ENCODE results near the gene TMIE.

Gene TMIE

GRCh38 chr3:46709157-46709654 is 8.0 kb downstream of the TMIE start:
- no peak for DNase-seq (ENCODE audit: low read depth)

GRCh38 chr3:46709721-46710120 is 8.5 kb downstream of the TMIE start:
- no peak for DNase-seq (ENCODE audit: low read depth)

GRCh38 chr3:46710229-46710628 is 9.0 kb downstream of the TMIE start:
- DNase-seq (ENCODE audit: low read depth): no peak

DNA sequence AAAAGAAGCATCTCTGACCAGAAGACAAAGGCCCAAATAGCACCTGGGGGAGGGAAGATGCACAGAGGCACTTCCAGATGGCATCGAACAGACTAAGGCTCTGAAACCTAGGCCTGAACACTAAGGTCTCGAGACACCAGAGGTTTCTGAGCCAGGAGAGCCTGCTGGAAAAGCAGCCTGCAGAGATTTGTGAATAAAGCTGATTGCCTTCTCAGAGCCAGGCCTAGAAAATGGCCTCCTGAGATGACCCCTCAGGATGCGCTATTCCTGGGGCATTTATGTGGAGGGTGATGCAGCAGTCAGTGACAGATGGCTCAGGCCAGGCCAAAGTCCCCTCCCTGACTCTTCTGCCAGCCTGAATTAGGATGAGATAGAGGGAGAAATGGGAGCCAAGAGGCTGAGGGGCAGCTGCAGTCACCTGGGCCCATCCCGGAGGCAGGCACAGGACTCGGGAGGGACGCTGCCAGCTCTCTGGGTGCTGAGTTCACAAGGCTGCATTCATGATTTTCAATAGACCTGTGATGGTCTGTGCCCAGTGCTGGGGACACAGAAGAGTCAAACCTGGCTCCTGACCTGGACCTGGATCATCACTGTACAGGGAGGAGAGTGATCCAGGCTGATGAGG is 9.6 kb downstream of the TMIE start:
- DNase-seq (ENCODE audit: low read depth): no peak

DNA sequence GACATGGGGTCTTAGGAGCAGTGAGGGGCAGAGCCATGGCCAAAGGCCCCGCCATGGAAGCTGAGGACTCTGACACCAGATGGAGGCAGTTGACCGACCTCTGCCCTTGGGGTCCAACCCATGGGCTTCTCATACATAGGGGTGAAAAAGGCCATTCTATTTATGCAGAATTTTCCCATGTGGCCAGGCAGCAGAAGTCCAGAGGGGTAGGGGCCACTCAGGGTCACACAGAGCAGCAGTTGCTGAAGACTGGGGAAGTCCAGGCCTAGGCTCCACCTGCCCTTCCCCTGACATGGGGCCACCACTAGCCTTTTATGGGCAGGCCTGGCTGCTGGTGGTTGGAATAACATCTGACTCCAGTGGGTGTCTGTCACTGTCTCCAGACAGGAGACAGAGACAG is 10.1 kb downstream of the TMIE start:
- no peak for DNase-seq (ENCODE audit: low read depth)

GRCh38 chr3:46711760-46712159 is 10.6 kb downstream of the TMIE start:
- DNase-seq (ENCODE audit: low read depth): no peak

GRCh38 chr3:46712191-46713049 is 11.2 kb downstream of the TMIE start:
- no peak for DNase-seq (ENCODE audit: low read depth)

DNA sequence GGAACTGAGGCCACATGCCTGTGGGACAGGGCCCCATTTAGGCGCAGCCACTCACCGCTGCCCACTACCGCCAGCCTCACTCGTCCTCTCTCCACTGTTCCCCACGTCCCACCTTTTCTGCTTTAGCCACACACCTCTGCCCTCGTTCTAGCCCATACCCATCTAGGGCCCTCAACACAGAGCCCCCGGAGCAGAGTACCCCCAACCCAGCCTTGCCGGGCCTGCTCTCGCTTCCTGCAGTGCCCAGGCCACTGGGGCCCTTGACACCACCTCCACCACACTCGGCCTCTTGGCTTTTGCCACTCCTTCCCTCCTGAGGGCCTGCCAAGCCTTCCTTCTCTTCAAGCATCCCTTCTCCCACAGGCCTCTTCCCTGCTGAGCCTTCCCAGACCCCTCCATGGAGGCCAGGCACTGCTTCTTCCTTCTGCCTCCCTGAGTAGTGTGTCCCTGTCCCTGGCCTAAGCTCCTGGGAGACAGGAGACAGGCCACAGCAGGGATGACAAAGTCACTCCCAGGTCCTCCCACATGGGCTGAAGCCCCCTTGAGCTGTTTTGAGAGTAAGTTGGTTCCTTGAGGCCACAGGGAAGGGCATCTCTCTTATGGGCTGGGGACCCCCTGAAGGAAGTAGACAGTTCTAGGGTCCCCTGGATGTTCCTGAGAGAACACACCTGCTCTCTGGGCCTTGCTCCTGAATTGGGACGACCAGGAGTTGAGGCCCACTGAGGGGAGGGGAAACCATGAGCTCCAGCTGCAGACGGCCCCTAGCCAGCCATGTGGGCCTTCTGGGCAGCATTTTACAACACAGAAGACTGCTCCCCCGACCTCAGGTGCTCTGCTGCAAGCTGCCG is 12.1 kb downstream of the TMIE start:
- no peak for DNase-seq (ENCODE audit: low read depth)

DNA sequence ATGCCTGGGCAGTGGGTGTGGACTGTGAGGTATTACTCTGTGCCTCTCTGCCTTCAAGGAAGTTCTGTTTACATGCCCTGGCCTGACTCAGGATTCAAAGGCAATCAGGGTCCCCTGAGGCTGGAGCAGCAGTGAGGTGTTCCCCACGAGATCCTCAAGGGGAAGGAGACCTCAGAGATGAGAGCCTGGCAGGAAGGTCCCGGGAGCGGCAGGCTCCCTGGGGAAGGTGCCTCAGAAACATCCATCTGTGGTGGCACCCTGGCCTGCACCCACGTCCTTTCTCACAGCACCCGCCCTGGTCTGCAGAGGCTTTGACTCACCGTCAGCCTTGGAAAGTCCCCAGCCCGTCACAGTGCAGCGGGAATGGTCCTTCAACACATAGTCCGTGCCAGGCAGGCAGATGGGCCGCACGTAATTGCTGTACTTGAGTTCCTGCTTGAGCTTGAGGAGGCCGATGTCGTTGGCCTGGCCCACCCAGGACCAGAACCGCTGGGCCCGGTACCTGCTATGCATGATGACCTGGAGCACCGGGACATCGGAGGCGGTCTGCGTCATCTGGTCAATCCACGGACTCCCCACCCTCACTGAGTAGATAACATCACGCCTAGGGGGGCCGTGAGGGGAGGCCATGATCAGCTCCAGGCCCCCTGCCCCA is 12.8 kb downstream of the TMIE start:
- DNase-seq (ENCODE audit: low read depth): no peak

- DNase-seq (ENCODE audit: low read depth): no peak
Observed at GRCh38 chr3:46714728-46715506, 13.7 kb downstream of the TMIE start.

DNA sequence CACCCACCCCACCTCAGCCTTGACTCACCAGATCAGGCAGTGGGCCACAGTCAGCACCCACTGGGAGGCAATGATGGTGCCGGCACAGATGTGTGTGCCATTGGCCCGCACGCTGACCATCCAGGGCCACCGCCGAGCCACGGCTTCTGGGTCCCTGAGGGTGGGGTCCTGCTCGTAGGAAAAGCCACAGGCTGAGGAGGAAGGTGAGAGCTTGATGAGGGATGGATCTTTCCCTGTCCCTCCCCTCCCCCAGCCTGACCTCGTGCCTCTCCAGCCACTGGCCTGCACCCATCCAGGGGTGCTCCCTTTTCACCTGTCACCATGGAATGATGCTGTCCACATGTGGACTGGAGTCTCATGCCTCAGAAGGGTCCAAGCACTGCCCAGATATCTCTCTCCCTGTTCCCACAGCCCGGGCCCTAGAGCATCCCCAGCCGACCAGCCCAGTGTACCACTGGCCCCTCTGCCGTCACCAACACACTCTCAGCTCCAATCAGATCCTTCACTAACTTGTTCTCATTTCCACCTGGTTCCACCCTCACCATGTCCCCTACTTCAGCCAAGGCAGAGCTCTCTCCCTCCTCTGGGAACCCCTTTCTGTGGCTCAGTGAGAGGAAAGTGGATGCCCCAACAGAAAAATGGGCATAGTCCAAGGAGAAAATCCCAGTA is 14.4 kb downstream of the TMIE start:
- DNase-seq (ENCODE audit: low read depth): no peak

- no peak for DNase-seq (ENCODE audit: low read depth)
Observed at GRCh38 chr3:46716461-46717441, 15.6 kb downstream of the TMIE start.

DNA sequence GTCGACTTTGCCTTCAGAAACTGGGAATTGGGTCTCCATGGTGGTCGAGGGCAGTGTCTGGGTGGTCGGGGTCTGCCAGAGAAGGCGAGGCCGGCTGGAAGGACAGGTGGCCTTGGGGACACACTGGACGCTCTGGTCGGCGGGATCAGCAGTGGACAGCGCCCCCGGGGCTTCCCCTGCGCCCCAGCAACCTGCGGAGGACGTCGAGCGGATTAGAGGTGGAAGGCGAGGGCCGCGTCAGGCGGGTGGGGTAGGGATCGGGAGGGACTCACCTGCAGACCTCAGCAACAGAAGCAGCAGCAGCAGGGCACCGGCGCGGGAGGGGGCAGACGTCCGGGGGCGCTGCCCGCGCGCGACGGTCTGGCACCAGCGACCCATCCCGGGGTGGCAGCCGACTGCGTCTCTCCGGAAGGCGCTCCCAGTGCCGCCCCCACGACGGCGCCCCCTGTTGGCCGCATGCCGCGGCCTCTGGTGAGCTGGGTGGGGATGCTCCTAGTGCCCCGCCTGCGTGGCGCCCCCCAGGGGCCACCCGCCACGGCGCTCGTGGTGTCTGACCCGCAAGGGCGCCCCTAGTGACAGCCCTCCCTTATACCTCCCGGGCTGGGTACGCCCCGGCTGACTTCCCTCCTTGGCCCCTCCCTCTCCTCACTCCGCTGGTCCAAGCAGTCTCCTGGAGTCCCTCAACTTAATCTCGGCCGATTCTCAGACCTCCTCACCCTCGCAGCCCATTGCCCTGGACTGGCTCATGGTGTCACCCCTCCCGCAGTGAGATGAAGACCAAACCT is 16.4 kb downstream of the TMIE start, which contains the start of gene PRSS50:
Gene PRSS50, minus strand, starts transcription at position 423 of the 785 bp plus-strand sequence. Its CDS starts 45 bp downstream, at position 378.
- DNase-seq (ENCODE audit: low read depth): no peak

DNA sequence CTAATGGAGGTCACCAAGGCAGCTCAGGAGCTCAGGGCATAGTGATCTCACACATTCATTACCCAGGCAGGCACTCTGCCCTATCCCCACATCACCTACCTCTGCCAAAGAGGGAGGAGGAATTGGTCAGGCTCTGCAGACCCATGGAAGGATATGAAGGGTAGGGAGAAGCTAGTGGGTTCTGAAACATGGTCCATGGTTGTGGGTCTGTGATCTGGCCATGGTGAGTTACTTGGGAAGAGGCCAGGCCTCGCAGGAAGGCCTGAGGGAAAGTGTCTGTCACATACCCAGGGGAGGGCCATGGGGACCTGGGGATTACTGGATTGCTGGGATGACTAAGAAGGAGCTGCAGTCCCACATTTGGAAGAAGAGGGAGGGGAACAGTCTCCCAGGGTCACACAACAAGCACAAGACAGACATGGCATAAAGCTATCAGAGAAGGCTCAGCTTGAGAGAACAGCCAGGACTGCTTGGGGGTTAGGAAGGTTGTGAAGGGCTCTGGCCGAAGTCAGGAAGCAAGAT is 17.9 kb downstream of the TMIE start:
- DNase-seq (ENCODE audit: low read depth): no peak

GRCh38 chr3:46719735-46720271 is 18.6 kb downstream of the TMIE start:
- no peak for DNase-seq (ENCODE audit: low read depth)

- no peak for DNase-seq (ENCODE audit: low read depth)
Observed at GRCh38 chr3:46721009-46721408, 19.8 kb downstream of the TMIE start.

DNA sequence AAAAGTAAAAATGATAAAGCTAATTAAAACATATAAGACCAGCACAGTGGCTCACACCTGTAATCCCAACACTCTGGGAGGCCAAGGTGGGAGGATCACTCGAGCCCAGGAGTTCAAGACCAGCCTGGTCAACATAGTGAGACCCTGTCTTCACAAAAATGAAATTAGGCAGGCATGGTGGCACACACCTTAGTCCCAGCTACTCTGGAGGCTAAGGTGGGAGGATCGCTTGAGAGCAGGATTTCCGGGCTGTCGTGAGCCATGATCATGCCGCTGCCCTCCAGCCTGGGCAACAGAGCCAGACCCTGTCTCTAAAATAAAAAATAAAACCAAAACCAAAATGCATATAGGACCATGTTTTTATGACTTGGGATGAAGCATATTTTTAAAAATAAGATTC is 21.3 kb downstream of the TMIE start:
- DNase-seq (ENCODE audit: low read depth): no peak

DNA sequence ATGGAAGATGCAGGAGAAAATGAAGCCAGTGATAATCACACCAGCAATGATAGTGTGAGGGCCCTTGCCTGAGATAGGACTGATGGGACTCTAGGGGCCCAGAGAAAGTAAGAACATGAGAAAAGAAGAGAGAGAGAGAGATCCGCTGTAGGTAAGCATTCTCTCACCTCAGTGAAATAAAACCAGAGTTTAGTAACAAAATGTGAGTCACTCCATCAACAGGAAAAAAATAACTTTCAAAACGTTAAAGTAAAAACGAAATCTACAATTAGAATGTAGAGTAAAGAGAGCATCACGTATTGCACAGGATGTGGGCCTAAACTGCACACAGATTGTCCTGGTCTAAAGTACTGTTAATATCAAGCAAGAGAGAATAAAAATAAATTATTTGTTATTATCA is 23.2 kb downstream of the TMIE start:
- no peak for DNase-seq (ENCODE audit: low read depth)

Data from amniotic epithelial cell (primary cell).